DND-41 (cell line): ENCODE data around the gene KCNS1.

Source experiments
- ATAC-seq: fragments of 200-7000 bp; cut with Tn5 transposase; 3 replicates; pipeline ENCODE4 v1.9.1; 2021; ENCODE audit warnings: low read depth; ENCODE audit not compliant: insufficient read depth
- DNase-seq: peaks from one replicate; pipeline ENCODE4 v3.0.0-alpha.2; 2020
- H2AFZ ChIP-seq: 2 replicates; pipeline ENCODE4 v1.6.0; 2012; ENCODE audit warnings: low read depth, low read length
- H3K27ac ChIP-seq: 2 replicates; pipeline ENCODE4 v1.5.1; 2012; ENCODE audit warnings: low read length, inconsistent platforms
- H3K27me3 ChIP-seq: fragments of 200-600 bp; sonication (generic); 2 replicates; pipeline ENCODE4 v1.6.0; 2012; ENCODE audit warnings: low read length, mild to moderate bottlenecking, inconsistent platforms; ENCODE audit not compliant: insufficient read depth, poor library complexity
- H3K36me3 ChIP-seq: 2 replicates; pipeline ENCODE4 v1.5.1; 2012; ENCODE audit warnings: low read length, inconsistent platforms; ENCODE audit not compliant: insufficient read depth
- H3K4me1 ChIP-seq: 2 replicates; pipeline ENCODE4 v1.5.1; 2012; ENCODE audit warnings: mild to moderate bottlenecking, low read length; ENCODE audit not compliant: insufficient read depth
- H3K4me2 ChIP-seq: 2 replicates; pipeline ENCODE4 v1.6.0; 2012; ENCODE audit warnings: mild to moderate bottlenecking, moderate library complexity, low read length, inconsistent platforms; ENCODE audit not compliant: insufficient read depth
- H3K4me3 ChIP-seq, 2 experiments: fragments of 200-600 bp in 1 of 2; shearing (Covaris generic) in 1 of 2; 2 replicates each; pipeline ENCODE4 v1.5.1; 2012 to 2016; ENCODE audit warnings: inconsistent platforms in 2 of 2, low read length in 2 of 2, mild to moderate bottlenecking in 2 of 2, low read depth in 1 of 2, moderate library complexity in 1 of 2
- H3K79me2 ChIP-seq: 2 replicates; pipeline ENCODE4 v1.6.0; 2012; ENCODE audit warnings: low read length, inconsistent platforms; ENCODE audit not compliant: insufficient read depth
- H3K9ac ChIP-seq: 2 replicates; pipeline ENCODE4 v1.6.0; 2012; ENCODE audit warnings: low read depth, mild to moderate bottlenecking, inconsistent platforms, low read length, moderate library complexity
- H3K9me3 ChIP-seq: 2 replicates; pipeline ENCODE4 v1.5.1; 2012; ENCODE audit warnings: low read length, moderate library complexity, mild to moderate bottlenecking, inconsistent platforms; ENCODE audit not compliant: insufficient read depth, severe bottlenecking
- H4K20me1 ChIP-seq: 2 replicates; pipeline ENCODE4 v1.6.0; 2012; ENCODE audit warnings: low read length; ENCODE audit not compliant: insufficient read depth
- EZH2 ChIP-seq: IDR thresholded peaks from 3 replicates; pipeline ENCODE4 v1.6.1; 2012; ENCODE audit warnings: borderline replicate concordance, low read depth, mild to moderate bottlenecking, moderate library complexity, low read length, inconsistent platforms; ENCODE audit not compliant: severe bottlenecking
- TF ChIP-seq, protein P1 (sequence below): IDR thresholded peaks from 2 replicates; pipeline ENCODE4 v1.5.1; 2012; ENCODE audit warnings: borderline replicate concordance, low read length, moderate library complexity, mild to moderate bottlenecking; ENCODE audit not compliant: poor library complexity, severe bottlenecking; ENCODE audit errors: extremely low read depth

Gene KCNS1

DNA sequence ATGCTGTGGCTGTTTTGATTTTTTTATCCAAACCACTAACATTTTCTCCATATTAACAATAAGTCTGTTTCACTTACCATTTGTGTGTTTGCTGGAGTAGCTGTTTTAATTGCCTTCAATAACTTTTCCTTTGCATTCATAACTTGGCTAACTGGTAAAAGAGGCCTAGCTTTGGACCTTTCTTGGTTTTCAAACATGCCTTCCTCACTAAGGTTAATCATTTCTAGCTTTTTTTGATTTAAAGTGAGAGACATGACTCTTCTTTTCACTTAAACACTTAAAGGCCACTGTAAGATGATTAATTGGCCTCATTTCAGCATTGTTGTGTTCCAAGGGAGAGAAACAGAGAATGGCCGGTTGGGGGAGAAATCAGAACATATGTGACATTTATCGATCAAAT, 20.5 kb upstream of the KCNS1 start:
- Histone ChIP-seq H3K9ac (no peak overlapping the region), H3K36me3 (no peaks in the 10 kb centered on the region), H3K4me1 (no peaks in the 10 kb centered on the region), H2AFZ (no peak overlapping the region), H3K4me2 (no peak overlapping the region), H3K27me3 (peaks cover 21% of the 10 kb centered on the region), H3K9me3 (no peaks in the 10 kb centered on the region), H3K4me3 (no peak overlapping the region), H3K79me2 (no peaks in the 10 kb centered on the region), H3K27ac (no peak overlapping the region), H4K20me1 (no peaks in the 10 kb centered on the region)
- no peak for DNase-seq
- no peak for TF ChIP-seq EZH2
- TF ChIP-seq, protein P1, sequence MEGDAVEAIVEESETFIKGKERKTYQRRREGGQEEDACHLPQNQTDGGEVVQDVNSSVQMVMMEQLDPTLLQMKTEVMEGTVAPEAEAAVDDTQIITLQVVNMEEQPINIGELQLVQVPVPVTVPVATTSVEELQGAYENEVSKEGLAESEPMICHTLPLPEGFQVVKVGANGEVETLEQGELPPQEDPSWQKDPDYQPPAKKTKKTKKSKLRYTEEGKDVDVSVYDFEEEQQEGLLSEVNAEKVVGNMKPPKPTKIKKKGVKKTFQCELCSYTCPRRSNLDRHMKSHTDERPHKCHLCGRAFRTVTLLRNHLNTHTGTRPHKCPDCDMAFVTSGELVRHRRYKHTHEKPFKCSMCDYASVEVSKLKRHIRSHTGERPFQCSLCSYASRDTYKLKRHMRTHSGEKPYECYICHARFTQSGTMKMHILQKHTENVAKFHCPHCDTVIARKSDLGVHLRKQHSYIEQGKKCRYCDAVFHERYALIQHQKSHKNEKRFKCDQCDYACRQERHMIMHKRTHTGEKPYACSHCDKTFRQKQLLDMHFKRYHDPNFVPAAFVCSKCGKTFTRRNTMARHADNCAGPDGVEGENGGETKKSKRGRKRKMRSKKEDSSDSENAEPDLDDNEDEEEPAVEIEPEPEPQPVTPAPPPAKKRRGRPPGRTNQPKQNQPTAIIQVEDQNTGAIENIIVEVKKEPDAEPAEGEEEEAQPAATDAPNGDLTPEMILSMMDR, result no peak
- ATAC-seq, result no peak

DNA sequence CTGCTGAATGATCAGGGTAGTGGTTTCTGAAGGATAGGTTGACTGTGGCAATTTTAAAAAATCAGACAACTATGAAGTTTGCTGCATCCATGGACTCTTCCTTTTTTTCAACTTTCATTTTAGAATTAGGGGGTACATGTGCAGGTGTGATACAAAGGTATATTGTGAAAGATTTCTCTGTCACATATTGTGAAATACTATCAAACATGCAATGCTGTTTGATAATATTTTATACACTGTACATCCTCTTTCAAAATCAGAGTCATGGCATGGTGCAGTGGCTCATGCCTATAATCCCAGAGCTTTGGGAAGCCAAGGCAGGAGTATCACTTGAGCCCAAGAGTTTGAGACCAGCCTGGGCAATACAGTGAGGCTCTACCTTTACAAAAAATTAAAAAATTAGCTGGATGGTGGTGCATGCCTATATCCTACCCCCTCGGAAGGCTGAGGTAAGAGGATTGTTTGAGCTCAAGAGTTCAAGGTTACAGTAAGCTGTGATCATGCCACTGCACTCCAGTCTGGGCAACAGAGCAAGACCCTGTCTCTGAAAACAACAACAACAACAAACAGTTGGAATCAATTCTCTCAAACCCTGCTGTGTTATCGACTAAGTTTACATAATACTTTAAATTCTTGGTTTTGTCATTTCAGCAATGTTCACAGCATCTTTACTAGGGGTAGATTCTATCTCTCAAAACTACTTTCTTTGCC, 18.8 kb upstream of the KCNS1 start:
- Histone ChIP-seq H3K36me3 (no peaks in the 10 kb centered on the region), H3K9ac (no peak overlapping the region), H4K20me1 (no peaks in the 10 kb centered on the region), H3K4me2 (no peak overlapping the region), H3K4me3 (no peak overlapping the region), H3K27me3 (peaks cover 11% of the 10 kb centered on the region), H3K4me1 (no peaks in the 10 kb centered on the region), H3K27ac (no peak overlapping the region), H3K9me3 (no peaks in the 10 kb centered on the region), H3K79me2 (no peaks in the 10 kb centered on the region), H2AFZ (no peak overlapping the region)
- DNase-seq (no peak), ATAC-seq (no peak)
- TF ChIP-seq, protein P1, result no peak
- no peak for TF ChIP-seq EZH2

GRCh38 chr20:45118028-45118427, 17.1 kb upstream of the KCNS1 start:
- Histone ChIP-seq H3K79me2 (no peaks in the 10 kb centered on the region), H3K27ac (no peak overlapping the region), H3K4me3 (no peak overlapping the region), H3K9ac (no peak overlapping the region), H2AFZ (no peak overlapping the region), H3K27me3 (peaks cover 9% of the 10 kb centered on the region), H3K36me3 (no peaks in the 10 kb centered on the region), H3K9me3 (no peaks in the 10 kb centered on the region), H3K4me1 (no peaks in the 10 kb centered on the region), H4K20me1 (no peaks in the 10 kb centered on the region), H3K4me2 (no peak overlapping the region)
- no peak for DNase-seq
- TF ChIP-seq, protein P1, result no peak
- no peak for ATAC-seq
